SK-N-SH (cell line): Measurements from ENCODE around the gene BTBD6.

ENCODE experiments used
- CTCF ChIP-seq: fragments of 200-600 bp; sonication (generic); IDR thresholded peaks from 2 replicates; pipeline ENCODE4 v1.6.1; 2017; ENCODE audit warnings: antibody characterized with exemption, mild to moderate bottlenecking, moderate library complexity
- FOXM1 ChIP-seq: IDR thresholded peaks from 2 replicates; pipeline ENCODE4 v1.4.0; 2012; ENCODE audit warnings: low read depth, mild to moderate bottlenecking
- GATA2 ChIP-seq: sonication (generic); formaldehyde crosslinking; IDR thresholded peaks from 2 replicates; pipeline ENCODE4 v1.5.0; 2020; ENCODE audit warnings: mild to moderate bottlenecking, missing genetic modification reagents
- POLR2AphosphoS5 ChIP-seq: IDR thresholded peaks from 2 replicates; pipeline ENCODE4 v1.6.1; 2012; ENCODE audit warnings: low read depth, low read length
- SIN3A ChIP-seq: IDR thresholded peaks from 2 replicates; pipeline ENCODE4 v1.6.1; 2012; ENCODE audit warnings: low read depth, mild to moderate bottlenecking, low read length, moderate library complexity, borderline replicate concordance

- TF ChIP-seq POLR2AphosphoS5: no peak
- TF ChIP-seq SIN3A: no peak
- TF ChIP-seq CTCF: no peak
- TF ChIP-seq GATA2 (CRISPR knock-in tag): no peak
- TF ChIP-seq FOXM1: no peak
Observed at GRCh38 chr14:105217774-105218173, 30.6 kb upstream of the BTBD6 start.
